WERI-Rb-1 (cell line): ENCODE measurements around the gene HSP90AB1.

Source experiments
- DNase-seq: peaks from one replicate; pipeline ENCODE4 v3.0.0-alpha.2; 2020
- H3K27ac ChIP-seq: fragments of 250-450 bp; sonication (Bioruptor Pico); 2 replicates; pipeline ENCODE4 v1.5.1; 2020; ENCODE audit warnings: mild to moderate bottlenecking, moderate library complexity
- H3K27me3 ChIP-seq: fragments of 250-450 bp; sonication (Bioruptor Pico); 2 replicates; pipeline ENCODE4 v1.5.1; 2021; ENCODE audit warnings: mild to moderate bottlenecking, low read depth, moderate library complexity; ENCODE audit not compliant: insufficient read depth, severe bottlenecking
- H3K36me3 ChIP-seq: fragments of 250-450 bp; sonication (Bioruptor Pico); 2 replicates; pipeline ENCODE4 v1.5.1; 2020; ENCODE audit warnings: mild to moderate bottlenecking, moderate library complexity
- H3K4me3 ChIP-seq: 2 replicates; pipeline ENCODE4 v1.5.1; 2011; ENCODE audit warnings: low read depth, mild to moderate bottlenecking, control low read depth, low read length
- H3K9me3 ChIP-seq: fragments of 250-450 bp; sonication (Bioruptor Pico); 2 replicates; pipeline ENCODE4 v1.5.1; 2021; ENCODE audit warnings: mild to moderate bottlenecking, moderate library complexity; ENCODE audit not compliant: severe bottlenecking
- CTCF ChIP-seq: IDR thresholded peaks from 2 replicates; pipeline ENCODE4 v1.5.1; 2011; ENCODE audit warnings: low read depth, mild to moderate bottlenecking, control low read depth, inconsistent platforms, low read length

HSP90AB1 gene

GRCh38 chr6:44224029-44224964 lies 22.6 kb upstream of the HSP90AB1 start:
- Histone ChIP-seq H3K4me3 (peak overlapping the region; percentile 52), H3K27me3 (no peaks in the 10 kb centered on the region), H3K27ac (peak overlapping the region; percentile 91), H3K36me3 (peaks cover 33% of the 10 kb centered on the region), H3K9me3 (no peaks in the 10 kb centered on the region)
- DNase-seq, result peak; percentile 66
- TF ChIP-seq CTCF, result peak; percentile 65

GRCh38 chr6:44224965-44225305 lies 22.0 kb upstream of the HSP90AB1 start:
- peaks cover 39% of the 10 kb centered on the region for H3K36me3 ChIP-seq
- H3K9me3 ChIP-seq, result no peaks in the 10 kb centered on the region
- TF ChIP-seq CTCF, result no peak
- no peaks in the 10 kb centered on the region for H3K27me3 ChIP-seq
- no peak overlapping the region for H3K4me3 ChIP-seq
- no peak for DNase-seq
- H3K27ac ChIP-seq, result peak overlapping the region; percentile 7; the same call in 1 of the 2 replicates

DNA sequence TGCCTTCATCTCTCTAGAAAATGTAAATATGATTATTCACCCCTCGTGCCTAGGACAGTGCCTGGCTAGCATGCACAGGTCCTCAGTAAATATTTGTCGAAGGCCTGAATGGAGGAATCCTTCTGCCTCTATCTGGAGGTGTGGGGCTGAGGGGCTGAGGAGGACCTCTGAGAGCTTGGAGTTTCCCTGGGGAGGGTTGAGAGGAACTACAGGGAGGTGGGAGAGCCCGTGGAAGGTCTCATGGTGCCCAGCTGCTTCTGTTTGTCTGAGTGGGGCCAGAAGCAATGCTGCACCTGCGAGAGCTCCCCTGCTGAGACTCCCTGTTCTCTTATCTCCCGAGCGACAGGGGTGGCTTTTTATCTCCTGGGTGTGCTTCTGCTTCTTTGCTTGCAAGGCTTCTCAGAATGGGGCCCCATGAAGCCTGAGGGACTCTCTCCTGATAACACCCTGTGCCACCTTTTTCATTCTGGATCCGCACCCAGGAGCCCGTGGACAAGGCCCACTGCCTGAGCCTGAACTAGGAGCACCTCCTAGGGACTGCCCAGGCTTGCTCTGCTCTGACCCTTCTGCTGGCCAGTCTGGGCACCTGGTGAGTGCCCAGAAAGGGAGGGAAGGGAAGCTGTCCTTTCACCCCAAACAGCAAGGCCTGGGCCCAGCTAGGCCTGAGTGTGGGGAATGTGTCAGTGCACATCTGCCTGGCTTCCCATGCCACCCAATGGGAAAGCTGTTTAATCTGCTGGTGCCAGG lies 21.1 kb upstream of the HSP90AB1 start:
- DNase-seq, result no peak
- no peak for TF ChIP-seq CTCF
- Histone ChIP-seq H3K9me3 (no peaks in the 10 kb centered on the region), H3K27ac (no peak overlapping the region; the same call in 1 of the 2 replicates), H3K4me3 (no peak overlapping the region), H3K27me3 (no peaks in the 10 kb centered on the region), H3K36me3 (peaks cover 47% of the 10 kb centered on the region)

GRCh38 chr6:44226368-44227147 lies 20.3 kb upstream of the HSP90AB1 start:
- H3K4me3 ChIP-seq, result no peak overlapping the region
- no peak for DNase-seq
- no peak for TF ChIP-seq CTCF
- H3K9me3 ChIP-seq, result no peaks in the 10 kb centered on the region
- peak overlapping the region; percentile 17 for H3K27ac ChIP-seq
- H3K36me3 ChIP-seq, result peaks cover 51% of the 10 kb centered on the region
- no peaks in the 10 kb centered on the region for H3K27me3 ChIP-seq

DNA sequence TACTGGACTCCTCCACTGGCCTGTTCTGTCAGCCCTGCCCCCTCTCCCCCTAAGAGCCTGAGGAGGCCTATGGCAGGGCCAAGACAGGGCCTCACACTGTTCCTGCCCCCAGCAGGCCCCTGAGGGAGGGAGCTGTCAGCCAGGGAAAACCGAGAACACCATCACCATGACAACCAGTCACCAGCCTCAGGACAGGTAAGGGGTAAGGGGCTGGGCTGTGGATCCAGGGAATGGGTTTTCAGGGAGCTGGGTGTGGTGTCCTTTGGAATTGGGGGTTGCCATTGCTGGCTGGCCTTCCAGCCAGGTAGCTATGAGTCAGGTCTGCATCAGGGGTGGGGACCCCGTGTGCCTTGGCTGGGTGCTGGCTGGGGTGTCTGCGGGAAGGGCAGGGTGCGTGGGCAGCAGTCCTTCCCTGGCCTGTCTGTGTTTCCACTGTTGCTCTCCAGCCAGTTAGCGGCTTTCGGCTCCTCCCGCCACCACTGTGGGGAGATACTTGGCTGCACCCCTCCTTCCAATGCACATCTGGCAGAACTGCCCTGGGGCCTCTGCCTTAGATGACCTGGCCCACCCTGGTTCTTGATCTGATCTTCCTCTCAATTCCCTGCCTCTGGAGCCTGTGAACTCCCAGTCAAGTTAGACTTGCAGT lies 19.6 kb upstream of the HSP90AB1 start:
- no peaks in the 10 kb centered on the region for H3K27me3 ChIP-seq
- no peak overlapping the region for H3K27ac ChIP-seq
- no peak for DNase-seq
- TF ChIP-seq CTCF, result no peak
- H3K36me3 ChIP-seq, result peaks cover 58% of the 10 kb centered on the region
- H3K4me3 ChIP-seq, result no peak overlapping the region
- H3K9me3 ChIP-seq, result no peaks in the 10 kb centered on the region
